Stimulated activated CD4-positive, alpha-beta T cell treated with anti-CD3 and anti-CD28 coated beads, Interleukin-1b, Interleukin-23, amount 100 ng/mL, for 1 hour (primary cell): ENCODE data around the gene RABAC1.
"Not testable (repeated sequence)": the region's sequence is repeated elsewhere in the genome, so short reads cannot be mapped to it uniquely, and the experiment has no call there.

ENCODE experiments used
- DNase-seq, 2 donors: peaks; one replicate each; pipeline ENCODE4 v3.0.0-alpha.2; 2020; ENCODE audit warnings: low read depth in 2 of 2

RABAC1 gene

DNA sequence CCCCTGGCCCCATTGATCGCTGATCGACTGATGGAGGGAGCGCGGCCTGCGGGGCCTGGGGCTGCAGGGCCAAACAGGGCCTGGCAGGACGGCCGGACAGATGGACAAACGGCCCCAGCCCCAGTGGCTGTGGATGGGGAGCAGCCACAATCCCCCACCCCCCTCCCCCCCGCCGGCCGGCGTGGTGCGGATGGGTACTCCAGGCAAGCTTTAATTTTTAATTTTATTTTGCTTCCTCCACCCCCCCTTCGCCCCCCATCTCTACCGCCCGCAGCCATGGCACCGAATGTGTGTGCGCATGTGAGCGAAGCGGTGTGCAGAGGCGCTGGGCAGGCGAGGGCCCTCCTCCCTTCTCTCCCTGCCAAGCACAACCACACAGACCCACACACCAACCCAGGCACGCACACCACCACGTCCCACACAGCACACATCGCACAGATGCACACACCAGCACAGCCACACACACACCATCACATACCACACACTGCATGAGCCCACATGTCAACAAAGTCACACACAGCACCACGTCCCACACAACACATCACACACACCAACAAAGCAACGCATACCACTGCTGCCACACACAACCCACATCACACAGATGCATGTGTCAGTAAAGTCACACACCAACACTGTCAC lies 43.2 kb downstream of the RABAC1 start:
- no peak for DNase-seq

DNA sequence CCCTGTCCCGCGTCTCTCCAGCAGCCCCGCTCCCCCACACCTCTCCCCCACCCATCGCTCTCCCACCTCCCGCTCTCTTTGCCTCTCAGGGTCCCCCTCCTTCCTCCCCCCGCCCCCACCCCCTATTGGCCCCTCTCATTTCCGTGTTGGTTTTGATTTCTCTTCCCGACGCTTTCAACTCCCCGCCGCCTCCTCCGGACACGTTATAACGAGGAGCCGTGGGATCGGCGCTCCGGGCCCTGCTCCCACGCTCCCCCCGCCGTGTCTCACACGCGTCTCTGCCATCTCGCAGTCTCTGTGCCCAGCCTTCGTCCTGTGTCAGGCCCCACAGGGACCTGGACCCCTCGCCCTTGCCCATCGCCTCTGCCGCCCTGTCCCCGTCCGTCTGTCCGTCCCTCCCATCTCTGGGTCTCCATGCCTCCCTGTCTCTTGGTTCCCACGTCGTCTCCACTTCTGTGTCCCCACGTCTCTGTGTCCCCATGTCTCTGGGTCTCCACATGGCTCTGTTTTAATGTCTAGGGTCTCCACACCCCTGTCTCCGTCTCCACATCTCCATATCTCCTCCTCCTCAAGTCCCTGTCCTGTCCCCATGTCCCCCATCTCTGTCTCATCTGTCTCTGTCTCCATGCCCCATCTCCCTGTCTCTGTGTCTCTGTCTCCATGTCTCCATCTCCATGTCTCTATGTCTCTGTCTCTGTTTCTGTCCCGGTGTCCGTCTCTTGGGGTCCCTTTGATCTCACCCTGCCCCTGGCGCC lies 43.9 kb downstream of the RABAC1 start:
- DNase-seq, result no peak

GRCh38 chr19:41914424-41914834 lies 44.7 kb downstream of the RABAC1 start:
- DNase-seq, result not testable (repeated sequence)

DNA sequence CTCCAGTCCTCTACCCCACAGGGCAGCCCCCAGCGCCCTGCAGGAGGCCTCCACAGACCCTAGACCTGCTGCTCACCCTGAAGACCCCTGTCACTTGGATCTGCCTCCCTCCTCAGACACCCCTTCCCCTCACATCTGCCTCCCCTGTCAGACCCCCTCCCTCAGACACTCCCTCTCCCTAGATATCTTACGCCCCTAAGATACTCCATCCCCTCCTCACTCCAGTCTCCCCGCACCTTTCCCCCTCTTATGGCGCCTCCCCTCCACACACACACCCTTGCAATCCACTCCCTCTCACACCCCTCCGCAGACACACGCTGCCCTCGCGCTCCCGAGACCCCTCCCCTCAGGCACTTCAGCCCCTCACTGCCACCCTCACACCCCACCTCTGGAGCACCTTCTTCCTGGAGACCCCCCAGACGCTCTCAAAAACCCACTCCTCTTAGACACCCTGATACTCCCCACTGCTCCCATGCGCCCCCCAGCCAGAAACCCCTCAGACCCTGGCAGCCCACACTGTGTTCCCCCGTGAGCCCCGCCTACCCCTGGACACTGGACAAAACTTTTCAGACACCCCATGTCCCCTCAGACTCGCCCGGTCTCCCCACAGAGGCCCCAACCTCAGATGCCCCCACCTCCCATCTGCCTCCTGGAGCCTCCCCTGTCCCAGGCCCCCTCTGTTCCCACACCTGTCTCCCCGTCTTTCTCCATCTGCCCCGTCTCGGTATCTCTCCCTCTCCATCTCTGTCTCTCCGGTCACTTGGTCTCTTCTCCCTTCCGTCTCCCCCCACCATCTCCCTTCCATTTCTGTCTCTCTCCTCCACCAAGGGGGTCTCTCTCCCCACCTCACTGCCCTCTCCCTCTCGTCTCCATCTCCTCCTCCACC lies 45.3 kb downstream of the RABAC1 start:
- DNase-seq, result no peak

GRCh38 chr19:41912899-41913537 lies 46.1 kb downstream of the RABAC1 start:
- no peak for DNase-seq

- no peak for DNase-seq
These were observed 47.0 kb downstream of the RABAC1 start for GRCh38 chr19:41911889-41912731.

DNA sequence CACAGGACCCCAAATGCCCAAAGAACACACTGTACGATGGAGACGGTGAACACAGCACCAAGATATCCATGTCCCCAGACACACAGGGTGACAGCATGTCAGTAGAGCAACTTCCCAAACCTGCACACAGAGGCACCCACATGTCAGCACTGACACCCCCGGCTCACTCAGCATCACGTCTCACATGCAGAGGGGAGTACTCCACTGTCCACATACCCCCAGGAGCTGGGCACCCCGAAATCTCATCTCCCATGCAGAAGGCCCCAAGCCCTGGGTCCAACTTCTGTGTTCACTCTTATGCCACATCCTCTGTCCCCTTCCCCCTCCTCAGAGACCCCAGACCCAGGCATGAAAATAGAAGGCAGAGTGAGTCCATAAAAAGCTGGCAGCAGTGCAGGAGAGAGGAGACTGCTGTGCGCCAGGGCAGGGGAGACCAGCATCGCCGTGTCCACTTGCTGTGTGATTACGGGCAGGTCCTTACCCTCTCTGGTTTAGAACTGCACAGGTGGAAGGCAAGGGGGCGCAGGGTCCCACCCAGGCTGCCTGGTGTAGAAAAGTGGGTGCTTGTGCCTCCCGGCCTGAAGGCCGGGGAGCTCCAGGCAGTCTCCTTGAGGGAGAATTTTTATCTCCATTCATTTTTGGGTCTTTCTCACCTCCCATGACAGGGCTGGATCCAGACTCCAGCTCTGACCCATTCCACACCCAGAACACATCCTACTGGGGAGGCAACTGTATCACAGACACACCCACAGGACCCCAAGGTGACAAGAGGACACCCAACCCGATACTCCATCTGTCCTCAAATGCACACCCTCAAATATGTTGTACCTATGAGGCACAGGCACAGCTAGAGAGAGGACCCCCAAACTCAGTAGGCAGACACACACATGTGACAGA lies 47.9 kb downstream of the RABAC1 start:
- no peak for DNase-seq

GRCh38 chr19:41910240-41910991 lies 48.7 kb downstream of the RABAC1 start:
- DNase-seq, result no peak

DNA sequence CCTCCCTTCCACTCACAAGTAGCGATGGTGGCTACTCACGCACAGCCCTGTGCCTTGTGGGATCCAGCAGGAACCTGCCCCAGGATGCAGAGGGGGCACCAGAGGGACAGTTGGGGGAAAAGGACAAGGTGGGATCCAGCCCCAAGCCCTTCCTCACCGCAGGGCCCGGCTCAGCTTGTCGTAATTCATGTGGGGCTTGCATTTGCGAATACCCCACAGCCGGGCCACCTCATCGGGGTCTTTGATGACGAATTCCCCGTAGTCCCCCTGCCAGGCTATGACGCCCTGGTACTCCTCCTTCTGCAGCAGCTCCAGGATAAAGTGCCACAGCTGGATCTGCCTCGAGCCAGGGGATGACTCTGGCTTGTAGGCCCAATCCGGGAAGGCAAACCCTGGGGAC lies 49.4 kb downstream of the RABAC1 start:
- no peak for DNase-seq

DNA sequence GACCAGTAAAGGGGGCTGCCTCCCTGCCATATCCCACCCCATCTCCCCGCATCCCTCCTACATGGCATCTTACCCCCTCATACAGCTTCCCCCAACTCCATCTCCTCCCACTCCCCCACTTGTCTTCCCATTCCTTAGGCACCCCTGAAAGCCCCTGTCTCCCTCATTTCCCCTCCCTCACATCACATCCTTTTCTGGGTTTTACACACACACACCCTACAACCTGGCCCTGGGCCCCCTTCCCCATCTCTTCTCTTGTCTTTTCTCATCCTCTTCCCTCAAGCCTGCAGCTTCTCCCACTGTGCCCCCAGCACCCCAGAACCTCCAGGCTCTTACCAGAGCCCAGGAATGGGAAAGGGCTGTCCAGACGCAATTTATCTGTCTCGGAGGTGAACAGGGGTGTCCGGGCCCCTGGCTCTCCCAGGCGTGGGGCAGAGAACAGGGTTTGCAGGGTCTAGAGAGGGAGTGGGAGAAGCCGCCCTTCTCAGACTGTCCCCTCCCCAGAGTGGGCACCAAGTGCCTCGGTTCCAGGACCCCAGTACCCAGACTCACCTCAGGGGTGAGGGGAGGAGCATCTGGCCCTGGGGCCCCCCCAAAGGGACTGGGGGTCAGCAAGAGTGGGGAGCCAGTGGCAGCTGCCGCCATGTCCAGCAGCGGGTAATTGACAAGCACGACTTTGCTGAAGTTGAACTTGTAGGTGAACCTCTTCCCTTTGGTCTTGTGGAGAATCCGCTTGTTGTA lies 50.2 kb downstream of the RABAC1 start:
- DNase-seq, result no peak

GRCh38 chr19:41907994-41908615 lies 51.0 kb downstream of the RABAC1 start:
- no peak for DNase-seq

DNA sequence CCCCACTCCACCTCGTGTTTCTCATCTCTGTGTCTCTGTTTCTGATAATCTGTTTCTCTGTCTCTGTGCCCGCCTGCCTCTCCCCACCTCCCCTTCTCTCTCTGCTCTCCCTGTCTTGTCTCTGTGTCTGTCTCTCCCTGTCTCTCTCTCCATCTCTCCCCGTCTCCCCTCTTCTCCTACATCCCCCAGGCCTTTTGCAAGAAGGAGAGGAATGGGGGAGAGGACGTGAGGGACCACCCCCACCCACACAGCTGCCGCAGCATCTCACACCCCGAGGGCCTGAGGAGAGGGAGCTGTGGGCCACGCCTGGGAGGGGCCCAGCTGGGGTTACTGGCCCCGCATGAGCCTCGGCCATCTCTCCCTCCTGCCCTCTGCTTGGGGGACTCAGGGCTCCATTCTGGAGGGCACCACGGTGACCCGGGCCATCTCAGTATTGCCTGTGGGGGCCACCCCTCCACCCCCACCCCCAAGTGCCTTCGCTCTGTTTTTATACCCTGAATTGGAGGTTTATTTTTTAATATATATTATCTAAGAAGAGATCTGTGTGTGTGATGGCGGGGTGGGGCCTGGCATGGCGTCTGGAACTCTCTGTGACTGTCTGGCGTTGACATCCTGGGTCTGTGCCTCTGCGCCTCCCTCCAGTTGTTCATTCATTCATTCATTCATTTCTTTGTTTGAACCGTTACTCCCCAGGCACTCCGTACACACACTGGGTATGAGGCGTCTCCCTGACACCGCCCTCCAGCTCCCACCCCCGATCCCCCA lies 52.0 kb downstream of the RABAC1 start:
- DNase-seq, result no peak
